ENCODE data around the gene MBD3.

Gene MBD3

GRCh38 chr19:1619094-1619439 lies 26.4 kb upstream of the MBD3 start:
- no peak for DNase-seq (ENCODE audit: low read depth in 2 of 2)

GRCh38 chr19:1618157-1619093 lies 25.8 kb upstream of the MBD3 start:
- DNase-seq (ENCODE audit: low read depth in 2 of 2) = no peak

- DNase-seq (ENCODE audit: low read depth in 2 of 2) = no peak
Observed at GRCh38 chr19:1616875-1617274, 24.2 kb upstream of the MBD3 start.

- DNase-seq (ENCODE audit: low read depth in 2 of 2) = no peak
Observed at GRCh38 chr19:1616396-1616795, 23.7 kb upstream of the MBD3 start.

- DNase-seq (ENCODE audit: low read depth in 2 of 2) = no peak
Observed at GRCh38 chr19:1615156-1615765, 22.6 kb upstream of the MBD3 start.

GRCh38 chr19:1613808-1614570 lies 21.3 kb upstream of the MBD3 start:
- DNase-seq (ENCODE audit: low read depth in 2 of 2) = no peak

GRCh38 chr19:1613146-1613545 lies 20.5 kb upstream of the MBD3 start:
- no peak for DNase-seq (ENCODE audit: low read depth in 2 of 2)

GRCh38 chr19:1612114-1613086 lies 19.7 kb upstream of the MBD3 start:
- no peak for DNase-seq (ENCODE audit: low read depth in 2 of 2)

GRCh38 chr19:1611353-1611752 lies 18.7 kb upstream of the MBD3 start:
- no peak for DNase-seq (ENCODE audit: low read depth in 2 of 2)

GRCh38 chr19:1610579-1610978 lies 17.9 kb upstream of the MBD3 start:
- no peak for DNase-seq (ENCODE audit: low read depth in 2 of 2)

GRCh38 chr19:1609680-1610474 lies 17.2 kb upstream of the MBD3 start:
- no peak for DNase-seq (ENCODE audit: low read depth in 2 of 2)

GRCh38 chr19:1609103-1609396 lies 16.4 kb upstream of the MBD3 start:
- no peak for DNase-seq (ENCODE audit: low read depth in 2 of 2)

- DNase-seq (ENCODE audit: low read depth in 2 of 2) = no peak
Observed at GRCh38 chr19:1608359-1609102, 15.9 kb upstream of the MBD3 start.

- DNase-seq (ENCODE audit: low read depth in 2 of 2) = no peak
Observed at GRCh38 chr19:1606138-1606651, 13.5 kb upstream of the MBD3 start.

- peak; percentile 79 to 86 for DNase-seq (ENCODE audit: low read depth in 2 of 2)
Observed at GRCh38 chr19:1605236-1606137, 12.8 kb upstream of the MBD3 start, which contains the start of gene UQCR11. UQCR11 (minus strand) TSS chr19:1605462; CDS start chr19:1605409, 53 bp downstream.

GRCh38 chr19:1602091-1602707 lies 9.5 kb upstream of the MBD3 start:
- no peak for DNase-seq (ENCODE audit: low read depth in 2 of 2)

GRCh38 chr19:1601613-1602064 lies 9.0 kb upstream of the MBD3 start:
- no peak for DNase-seq (ENCODE audit: low read depth in 2 of 2)

GRCh38 chr19:1599460-1599846 lies 6.8 kb upstream of the MBD3 start:
- DNase-seq (ENCODE audit: low read depth in 2 of 2) = no peak
